ENCODE measurements around the gene MYB. TPM values are rescaled to one million over a fixed set of nuclear protein-coding genes. Genes with fewer than 3 reads are reported as not detected.

The MYB gene
- total RNA-seq, 2 donors from 2014 or later: not detected

GRCh38 chr6:135165031-135165430 is 16.1 kb upstream of the MYB start:
- H3K4me1 ChIP-seq (ENCODE audit: control insufficient read depth in 1 of 2, low read depth in 2 of 2): no peaks in the 10 kb centered on the region
- no peak overlapping the region for H3K4me3 ChIP-seq
- H3K27ac ChIP-seq: no peak overlapping the region
- TF ChIP-seq CTCF (IDR thresholded peaks at IDR 0.05): no peak
- no peaks in the 10 kb centered on the region for H3K36me3 ChIP-seq
- no peaks in the 10 kb centered on the region for H3K9me3 ChIP-seq
- no peak for DNase-seq (ENCODE audit: low spot score)
- H3K27me3 ChIP-seq (replicated peaks; ENCODE audit: insufficient read depth): no peaks in the 10 kb centered on the region
- ATAC-seq (ENCODE audit: insufficient number of reproducible peaks, low FRiP score, low read depth): no peak

- ATAC-seq (ENCODE audit: insufficient number of reproducible peaks, low FRiP score, low read depth) (no peak), DNase-seq (ENCODE audit: low spot score) (no peak)
- H3K27ac ChIP-seq: no peak overlapping the region
- H3K36me3 ChIP-seq: no peaks in the 10 kb centered on the region
- no peak overlapping the region for H3K4me3 ChIP-seq
- TF ChIP-seq CTCF (IDR thresholded peaks at IDR 0.05): no peak
- no peaks in the 10 kb centered on the region for H3K27me3 ChIP-seq (replicated peaks; ENCODE audit: insufficient read depth)
- H3K9me3 ChIP-seq: no peaks in the 10 kb centered on the region
- no peaks in the 10 kb centered on the region for H3K4me1 ChIP-seq (ENCODE audit: control insufficient read depth in 1 of 2, low read depth in 2 of 2)
These were observed 14.6 kb upstream of the MYB start for GRCh38 chr6:135166515-135166914.

- Histone ChIP-seq H3K27ac (no peak overlapping the region), H3K4me3 (no peak overlapping the region), H3K9me3 (no peaks in the 10 kb centered on the region), H3K27me3 (replicated peaks; ENCODE audit: insufficient read depth) (no peaks in the 10 kb centered on the region), H3K36me3 (no peaks in the 10 kb centered on the region), H3K4me1 (ENCODE audit: control insufficient read depth in 1 of 2, low read depth in 2 of 2) (no peaks in the 10 kb centered on the region)
- DNase-seq (ENCODE audit: low spot score): no peak
- no peak for ATAC-seq (ENCODE audit: insufficient number of reproducible peaks, low FRiP score, low read depth)
- TF ChIP-seq CTCF (IDR thresholded peaks at IDR 0.05): no peak
These were observed 13.5 kb upstream of the MYB start for GRCh38 chr6:135167617-135168016.

GRCh38 chr6:135168766-135169165 is 12.3 kb upstream of the MYB start:
- no peak for DNase-seq (ENCODE audit: low spot score)
- Histone ChIP-seq H3K27me3 (replicated peaks; ENCODE audit: insufficient read depth) (no peaks in the 10 kb centered on the region), H3K36me3 (no peaks in the 10 kb centered on the region), H3K4me3 (no peak overlapping the region), H3K27ac (no peak overlapping the region), H3K4me1 (ENCODE audit: control insufficient read depth in 1 of 2, low read depth in 2 of 2) (no peaks in the 10 kb centered on the region), H3K9me3 (no peaks in the 10 kb centered on the region)
- TF ChIP-seq CTCF (IDR thresholded peaks at IDR 0.05): no peak
- ATAC-seq (ENCODE audit: insufficient number of reproducible peaks, low FRiP score, low read depth): no peak

GRCh38 chr6:135170238-135170637 is 10.9 kb upstream of the MYB start:
- TF ChIP-seq CTCF (IDR thresholded peaks at IDR 0.05): no peak
- Histone ChIP-seq H3K4me1 (ENCODE audit: control insufficient read depth in 1 of 2, low read depth in 2 of 2) (no peaks in the 10 kb centered on the region), H3K4me3 (no peak overlapping the region), H3K27ac (no peak overlapping the region), H3K27me3 (replicated peaks; ENCODE audit: insufficient read depth) (no peaks in the 10 kb centered on the region), H3K9me3 (no peaks in the 10 kb centered on the region), H3K36me3 (no peaks in the 10 kb centered on the region)
- DNase-seq (ENCODE audit: low spot score) (no peak), ATAC-seq (ENCODE audit: insufficient number of reproducible peaks, low FRiP score, low read depth) (no peak)
